H9 (cell line): ENCODE results near the gene SESTD1. TPM values are rescaled to one million over a fixed set of nuclear protein-coding genes. Genes with fewer than 3 reads are reported as not detected.
"Not testable (repeated sequence)": the region's sequence is repeated elsewhere in the genome, so short reads cannot be mapped to it uniquely, and the experiment has no call there.

Experiments used
- DNase-seq: peaks from one replicate; pipeline ENCODE4 v3.0.0-alpha.2; 2017
- H2AFZ ChIP-seq: one replicate; pipeline ENCODE4 v1.6.1; 2013; ENCODE audit warnings: mild to moderate bottlenecking, low read length, control low read depth, moderate library complexity
- H2AK5ac ChIP-seq: 2 replicates; pipeline ENCODE4 v1.6.1; 2013; ENCODE audit warnings: low read length, control low read depth, mixed read lengths; ENCODE audit not compliant: insufficient read length
- H2BK120ac ChIP-seq: one replicate; pipeline ENCODE4 v1.6.1; 2013; ENCODE audit warnings: low read depth, mild to moderate bottlenecking, low read length, control low read depth, inconsistent platforms; ENCODE audit not compliant: poor library complexity, severe bottlenecking
- H2BK12ac ChIP-seq: 2 replicates; pipeline ENCODE4 v1.6.1; 2013; ENCODE audit warnings: low read length, control low read depth, mixed read lengths, low read depth; ENCODE audit not compliant: insufficient read length
- H2BK15ac ChIP-seq: 2 replicates; pipeline ENCODE4 v1.6.1; 2013; ENCODE audit warnings: low read depth, low read length, control low read depth
- H2BK20ac ChIP-seq: one replicate; pipeline ENCODE4 v1.6.1; 2013; ENCODE audit warnings: low read depth, mild to moderate bottlenecking, low read length, control low read depth, inconsistent platforms; ENCODE audit not compliant: poor library complexity, severe bottlenecking
- H2BK5ac ChIP-seq: 2 replicates; pipeline ENCODE4 v1.6.1; 2013; ENCODE audit warnings: low read length, control low read depth, mixed read lengths; ENCODE audit not compliant: insufficient read length
- H3K14ac ChIP-seq: 2 replicates; pipeline ENCODE4 v1.6.1; 2013; ENCODE audit warnings: low read length, control low read depth; ENCODE audit not compliant: insufficient read depth
- H3K18ac ChIP-seq: 2 replicates; pipeline ENCODE4 v1.6.1; 2013; ENCODE audit warnings: low read depth, mild to moderate bottlenecking, mixed read lengths, low read length, control low read depth; ENCODE audit not compliant: insufficient read length
- H3K23ac ChIP-seq: 2 replicates; pipeline ENCODE4 v1.6.1; 2013; ENCODE audit warnings: low read length, control low read depth, mixed read lengths, low read depth; ENCODE audit not compliant: insufficient read length
- H3K23me2 ChIP-seq: 2 replicates; pipeline ENCODE4 v1.6.1; 2013; ENCODE audit warnings: low read depth, mild to moderate bottlenecking, mixed read lengths, low read length, control low read depth; ENCODE audit not compliant: insufficient read length, poor library complexity, severe bottlenecking
- H3K27ac ChIP-seq: 2 replicates; pipeline ENCODE4 v1.5.1; 2013; ENCODE audit warnings: low read length, control low read depth, mixed read lengths, low read depth; ENCODE audit not compliant: insufficient read length
- H3K27me3 ChIP-seq: 2 replicates; pipeline ENCODE4 v1.6.1; 2013; ENCODE audit warnings: low read length, control low read depth, inconsistent platforms; ENCODE audit not compliant: insufficient read depth
- H3K4ac ChIP-seq: 2 replicates; pipeline ENCODE4 v1.6.1; 2013; ENCODE audit warnings: low read depth, mild to moderate bottlenecking, control low read depth, inconsistent platforms, low read length, moderate library complexity
- H3K4me1 ChIP-seq: 2 replicates; pipeline ENCODE4 v1.6.1; 2013; ENCODE audit warnings: low read length, control low read depth, inconsistent platforms; ENCODE audit not compliant: insufficient read depth
- H3K4me2 ChIP-seq: 2 replicates; pipeline ENCODE4 v1.6.1; 2013; ENCODE audit warnings: low read length, control low read depth, mixed read lengths; ENCODE audit not compliant: insufficient read length, insufficient read depth
- H3K56ac ChIP-seq: 2 replicates; pipeline ENCODE4 v1.6.1; 2013; ENCODE audit warnings: low read depth, mild to moderate bottlenecking, mixed read lengths, low read length, control low read depth; ENCODE audit not compliant: insufficient read length
- H3K79me1 ChIP-seq: 2 replicates; pipeline ENCODE4 v1.6.1; 2013; ENCODE audit warnings: low read depth, mild to moderate bottlenecking, moderate library complexity, low read length, control low read depth, inconsistent platforms; ENCODE audit not compliant: insufficient read depth, poor library complexity, severe bottlenecking
- H3K79me2 ChIP-seq: 2 replicates; pipeline ENCODE4 v1.6.1; 2013; ENCODE audit warnings: low read length, control low read depth, inconsistent platforms; ENCODE audit not compliant: insufficient read depth
- H3K9ac ChIP-seq: 2 replicates; pipeline ENCODE4 v1.6.1; 2013; ENCODE audit warnings: low read length, control low read depth, mixed read lengths; ENCODE audit not compliant: insufficient read length; ENCODE audit errors: extremely low read depth
- H3K9me3 ChIP-seq: one replicate; pipeline ENCODE4 v1.6.1; 2013; ENCODE audit warnings: low read depth, low read length, inconsistent platforms; ENCODE audit not compliant: control insufficient read depth
- H3T11ph ChIP-seq: one replicate; pipeline ENCODE4 v1.6.1; 2013; ENCODE audit warnings: mild to moderate bottlenecking, low read length, control low read depth, inconsistent platforms
- H4K20me1 ChIP-seq: one replicate; pipeline ENCODE4 v1.6.1; 2013; ENCODE audit not compliant: control insufficient read depth, insufficient read length, insufficient read depth
- H4K5ac ChIP-seq: 2 replicates; pipeline ENCODE4 v1.6.1; 2013; ENCODE audit warnings: low read depth, mild to moderate bottlenecking, mixed read lengths, low read length, control low read depth; ENCODE audit not compliant: insufficient read length
- H4K8ac ChIP-seq: replicated peaks from 2 replicates; pipeline ENCODE4 v1.6.1; 2013; ENCODE audit warnings: low read length, control low read depth, mixed read lengths, low read depth; ENCODE audit not compliant: insufficient read length
- H4K91ac ChIP-seq: 2 replicates; pipeline ENCODE4 v1.6.1; 2013; ENCODE audit warnings: low read depth, mild to moderate bottlenecking, moderate library complexity, mixed read lengths, low read length, control low read depth; ENCODE audit not compliant: insufficient read length
- H3K27ac Mint-ChIP-seq, 3 experiments: 2 replicates in 2 of 3; 3 replicates in 1 of 3; pipeline ENCODE4 v1.8.0; 2020 to 2021; ENCODE audit warnings: mixed read lengths in 3 of 3, mild to moderate bottlenecking in 1 of 3, moderate library complexity in 1 of 3
- H3K27me3 Mint-ChIP-seq: 2 replicates; pipeline ENCODE4 v1.8.0; 2021; ENCODE audit warnings: low read depth, mild to moderate bottlenecking, moderate library complexity, mixed read lengths
- H3K36me3 Mint-ChIP-seq, 3 experiments: 2 replicates in 2 of 3; 3 replicates in 1 of 3; pipeline ENCODE4 v1.8.0; 2020 to 2021; ENCODE audit warnings: low read depth in 3 of 3, mixed read lengths in 3 of 3; ENCODE audit not compliant: insufficient read depth in 1 of 3
- H3K4me1 Mint-ChIP-seq, 2 experiments: 2 replicates each; pipeline ENCODE4 v1.8.0; 2020; ENCODE audit warnings: mixed read lengths in 2 of 2
- H3K4me3 Mint-ChIP-seq, 2 experiments: 2 replicates in 1 of 2; 3 replicates in 1 of 2; pipeline ENCODE4 v1.8.0; 2020 to 2021; ENCODE audit warnings: mild to moderate bottlenecking in 2 of 2, mixed read lengths in 2 of 2, moderate library complexity in 1 of 2
- H3K9me3 Mint-ChIP-seq, 2 experiments: 2 replicates in 1 of 2; 3 replicates in 1 of 2; pipeline ENCODE4 v1.8.0; 2020; ENCODE audit warnings: mild to moderate bottlenecking in 2 of 2, mixed read lengths in 2 of 2, moderate library complexity in 1 of 2
- CTCF ChIP-seq: fragments of 200-600 bp; sonication (generic); conservative IDR thresholded peaks from 3 replicates; pipeline ENCODE4 v1.8.0; 2021; ENCODE audit warnings: antibody characterized with exemption, mild to moderate bottlenecking
- WGBS: extraction: QIAGEN DNeasy Blood & Tissue Kit; methylation state at CpG from one replicate; pipeline ENCODE4 v1.1.7; 2013; ENCODE audit warnings: missing lambda C conversion rate, low lambda C conversion rate, mixed read lengths; ENCODE audit not compliant: insufficient read length; ENCODE audit errors: extremely low coverage; 5-methylcytosine and 5-hydroxymethylcytosine counted together
- total RNA-seq: library from RNA; stranded (reverse); gene quantifications from 2 replicates; pipeline ENCODE4 v1.2.1, GENCODE V29; 2021

The SESTD1 gene
- total RNA-seq, 1 experiment from 2014 or later, result 44.4 TPM

DNA sequence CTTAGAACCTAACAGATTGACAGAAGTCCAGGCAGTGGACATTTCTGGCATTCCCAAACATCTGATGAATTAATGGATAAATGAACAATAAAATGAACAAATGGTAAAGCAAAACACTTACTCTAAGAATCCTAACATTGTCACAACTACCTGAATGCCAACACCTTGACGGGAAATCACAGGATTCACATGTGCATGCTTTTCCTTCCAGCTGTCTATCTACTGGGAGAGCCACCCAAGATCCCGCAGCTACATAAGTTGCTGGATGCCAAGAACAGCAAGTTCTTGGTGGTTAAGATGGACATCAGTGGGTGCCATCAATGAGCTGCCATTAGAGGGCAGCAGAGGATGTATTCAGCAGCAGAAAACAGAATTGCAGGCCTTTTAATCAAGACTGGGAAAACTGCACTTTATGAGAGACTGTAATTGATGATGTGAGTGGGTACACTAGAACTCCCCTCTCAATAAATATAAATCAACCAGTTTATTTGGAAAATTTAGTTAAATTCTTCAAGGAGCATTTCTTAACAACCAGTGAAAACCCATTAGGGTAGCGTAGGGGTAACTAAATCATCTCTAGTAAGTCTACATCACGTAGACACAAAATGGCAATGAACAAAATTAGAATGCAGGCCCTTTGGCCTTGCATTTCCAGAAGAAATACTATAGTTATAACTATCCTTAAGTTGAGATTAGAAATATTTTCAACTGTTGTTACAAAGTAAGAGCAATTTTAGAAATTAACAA lies 45.6 kb downstream of the SESTD1 start:
- Histone ChIP-seq H2AK5ac (no peak overlapping the region), H3K56ac (no peak overlapping the region), H3K18ac (no peak overlapping the region), H3K9me3 (no peaks in the 10 kb centered on the region), H2BK20ac (no peak overlapping the region), H3K27ac (no peak overlapping the region), H2AFZ (no peak overlapping the region), H3K9ac (no peak overlapping the region), H3K79me2 (no peaks in the 10 kb centered on the region), H2BK12ac (no peak overlapping the region), H2BK15ac (no peak overlapping the region), H3K23ac (no peak overlapping the region), H3K4ac (no peak overlapping the region), H2BK5ac (no peak overlapping the region), H3K79me1 (no peaks in the 10 kb centered on the region), H3K4me2 (no peak overlapping the region), H3K27me3 (no peaks in the 10 kb centered on the region), H3T11ph (no peak overlapping the region), H3K23me2 (no peaks in the 10 kb centered on the region), H3K4me1 (no peaks in the 10 kb centered on the region), H4K8ac (no peak overlapping the region), H4K5ac (no peak overlapping the region), H4K20me1 (no peaks in the 10 kb centered on the region), H4K91ac (no peak overlapping the region), H3K14ac (no peak overlapping the region), H2BK120ac (no peak overlapping the region)
- peak; percentile 88 for TF ChIP-seq CTCF
- Mint-ChIP-seq H3K9me3 (peaks cover 10 to 19% of the 10 kb centered on the region in 2 experiments; a peak in 4 of 5 replicates), H3K27ac (no peak overlapping the region), H3K4me1 (peaks cover under 1% of the 10 kb centered on the region in 2 experiments), H3K27me3 (no peaks in the 10 kb centered on the region; the same call in 1 of the 2 replicates), H3K36me3 (peaks cover 2 to 14% (median 12%) of the 10 kb centered on the region in 3 experiments; a peak in 5 of 7 replicates), H3K4me3 (no peak overlapping the region)
- peak; percentile 67 for DNase-seq
- WGBS, result no CpG with 5 or more reads among the region's 4 CpGs

DNA sequence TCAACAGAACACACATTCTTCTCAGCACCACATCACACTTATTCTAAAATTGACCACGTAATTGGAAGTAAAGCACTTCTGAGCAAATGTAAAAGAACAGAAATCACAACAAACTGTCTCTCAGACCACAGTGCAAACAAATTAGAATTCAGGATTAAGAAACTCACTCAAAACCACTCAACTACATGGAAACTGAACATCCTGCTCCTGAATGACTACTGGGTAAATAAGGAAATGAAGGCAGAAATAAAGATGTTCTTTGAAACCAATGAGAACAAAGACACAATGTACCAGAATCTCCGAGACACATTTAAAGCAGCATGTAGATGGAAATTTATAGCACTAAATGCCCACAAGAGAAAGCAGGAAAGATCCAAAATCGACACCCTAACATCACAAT lies 50.0 kb downstream of the SESTD1 start:
- H4K8ac ChIP-seq, H2AK5ac ChIP-seq, H3K23me2 ChIP-seq, H3K9me3 ChIP-seq, H3K4ac ChIP-seq, H2BK20ac ChIP-seq, H3K27me3 ChIP-seq, H3K56ac ChIP-seq, H2BK12ac ChIP-seq, H3K27ac ChIP-seq, H4K5ac ChIP-seq, H3K79me2 ChIP-seq, H3K4me3 Mint-ChIP-seq, H3T11ph ChIP-seq, H4K20me1 ChIP-seq, H3K79me1 ChIP-seq, H2AFZ ChIP-seq, H3K9ac ChIP-seq, H2BK15ac ChIP-seq, H3K18ac ChIP-seq, H2BK120ac ChIP-seq, H3K4me1 Mint-ChIP-seq, H2BK5ac ChIP-seq, H3K4me2 ChIP-seq, H3K14ac ChIP-seq, H4K91ac ChIP-seq, H3K4me1 ChIP-seq, H3K23ac ChIP-seq, H3K27me3 Mint-ChIP-seq, H3K27ac Mint-ChIP-seq, DNase-seq: not testable (repeated sequence)
- WGBS, result no CpG with 5 or more reads among the region's 3 CpGs
- H3K9me3 Mint-ChIP-seq, result peaks cover 34 to 38% of the 10 kb centered on the region in 2 experiments
- peaks cover 26 to 36% (median 27%) of the 10 kb centered on the region in 3 experiments; a peak in 6 of 7 replicates for H3K36me3 Mint-ChIP-seq
